HG03342 (cell line): ENCODE measurements around the gene CRMP1.

ENCODE experiments used
- ATAC-seq: cut with Tn5 transposase; IDR thresholded peaks from one replicate; pipeline ENCODE4 v1.9.1; 2021; ENCODE audit warnings: mild to moderate bottlenecking, moderate library complexity; ENCODE audit not compliant: unreplicated experiment

CRMP1 gene

GRCh38 chr4:5893004-5893580 lies at the start of gene CRMP1:
TSS of gene CRMP1 (minus strand) at chr4:5893086. CDS start at chr4:5892969, 117 bp downstream.
- no peak for ATAC-seq

- no peak for ATAC-seq
Observed at GRCh38 chr4:5941601-5942000, 48.7 kb upstream of the CRMP1 start.

- ATAC-seq, result no peak
Observed at GRCh38 chr4:5940470-5941203, 47.8 kb upstream of the CRMP1 start.

- ATAC-seq, result no peak
Observed at GRCh38 chr4:5933996-5934831, 41.3 kb upstream of the CRMP1 start.

GRCh38 chr4:5933116-5933515 lies 40.2 kb upstream of the CRMP1 start:
- no peak for ATAC-seq

- no peak for ATAC-seq
Observed at GRCh38 chr4:5932035-5932568, 39.2 kb upstream of the CRMP1 start.

GRCh38 chr4:5931526-5931925 lies 38.6 kb upstream of the CRMP1 start:
- no peak for ATAC-seq

GRCh38 chr4:5930876-5931275 lies 38.0 kb upstream of the CRMP1 start:
- ATAC-seq, result no peak

- ATAC-seq, result no peak
Observed at GRCh38 chr4:5930456-5930855, 37.6 kb upstream of the CRMP1 start.

- ATAC-seq, result no peak
Observed at GRCh38 chr4:5928844-5929420, 36.0 kb upstream of the CRMP1 start.

GRCh38 chr4:5928274-5928673 lies 35.4 kb upstream of the CRMP1 start:
- no peak for ATAC-seq

GRCh38 chr4:5927747-5928146 lies 34.9 kb upstream of the CRMP1 start:
- ATAC-seq, result no peak

GRCh38 chr4:5927116-5927515 lies 34.2 kb upstream of the CRMP1 start:
- no peak for ATAC-seq

- ATAC-seq, result no peak
Observed at GRCh38 chr4:5926598-5926997, 33.7 kb upstream of the CRMP1 start.

- no peak for ATAC-seq
Observed at GRCh38 chr4:5925419-5926200, 32.7 kb upstream of the CRMP1 start.

GRCh38 chr4:5924461-5925125 lies 31.7 kb upstream of the CRMP1 start:
- no peak for ATAC-seq

GRCh38 chr4:5923376-5923775 lies 30.5 kb upstream of the CRMP1 start:
- ATAC-seq, result no peak

GRCh38 chr4:5922556-5922955 lies 29.7 kb upstream of the CRMP1 start:
- ATAC-seq, result no peak

- ATAC-seq, result no peak
Observed at GRCh38 chr4:5921981-5922380, 29.1 kb upstream of the CRMP1 start.
